Astrocyte of the spinal cord (primary cell): Measurements from ENCODE around the gene IGSF23.

Source experiments
- DNase-seq: peaks from one replicate; pipeline ENCODE4 v3.0.0; 2011; ENCODE audit warnings: low read depth, low spot score
- H3K4me3 ChIP-seq: 2 replicates; pipeline ENCODE4 v1.5.1; 2011; ENCODE audit warnings: low read depth, mild to moderate bottlenecking, low read length, moderate library complexity
- CTCF ChIP-seq: IDR thresholded peaks from 2 replicates; pipeline ENCODE4 v1.5.1; 2012; ENCODE audit warnings: low read depth, mild to moderate bottlenecking, low read length, inconsistent platforms
- in situ Hi-C: cut with HindIII; loops from 2 replicates; pipeline ENCODE4 v1.10.0; 2017; ENCODE audit warnings: low sequenced_read_pairs

IGSF23 gene

GRCh38 chr19:44671400-44671799, 58.0 kb downstream of the IGSF23 start, which contains the start of gene CEACAM19:
CEACAM19 (plus strand) TSS chr19:44671482; CDS start chr19:44671932, 450 bp downstream.
- no peak for TF ChIP-seq CTCF
- H3K4me3 ChIP-seq, result no peak within 1 kb of the TSS
- in situ Hi-C loops, result no loop called here
- no peak for DNase-seq

- no peak for TF ChIP-seq CTCF
- no peak overlapping the region for H3K4me3 ChIP-seq
- no peak for DNase-seq
- in situ Hi-C loops, result no loop called here
Observed at GRCh38 chr19:44672226-44672625, 58.9 kb downstream of the IGSF23 start.

- no peak for DNase-seq
- no peak overlapping the region for H3K4me3 ChIP-seq
- in situ Hi-C loops, result no loop called here
- no peak for TF ChIP-seq CTCF
Observed at GRCh38 chr19:44673510-44673909, 60.1 kb downstream of the IGSF23 start.

- no peak for TF ChIP-seq CTCF
- H3K4me3 ChIP-seq, result no peak overlapping the region
- in situ Hi-C loops, result no loop called here
- no peak for DNase-seq
Observed at GRCh38 chr19:44675521-44675920, 62.2 kb downstream of the IGSF23 start.

- in situ Hi-C loops, result no loop called here
- peak; percentile 61 for DNase-seq
- no peak for TF ChIP-seq CTCF
- H3K4me3 ChIP-seq, result no peak overlapping the region
Observed at GRCh38 chr19:44677019-44677811, 63.9 kb downstream of the IGSF23 start.

- no peak for TF ChIP-seq CTCF
Observed at GRCh38 chr19:44680536-44680935, 67.2 kb downstream of the IGSF23 start.

More at GRCh38 chr19:44680536-44680935, 67.2 kb downstream of the IGSF23 start:
- no peak for DNase-seq
- H3K4me3 ChIP-seq, result no peak overlapping the region
- in situ Hi-C loops, result no loop called here
